KBM-7 (cell line): Measurements from ENCODE around the gene RAPGEF4.

Experiments used
- DNase-seq: peaks from one replicate; pipeline ENCODE4 v3.0.0-alpha.2; 2015
- in situ Hi-C: fragments of 300-500 bp; cut with MboI; formaldehyde crosslinking; loops from 2 replicates; pipeline ENCODE4 v1.14.3; 2020; ENCODE audit warnings: low sequenced_read_pairs, low pct_unique_long_range_greater_than_20kb, mixed read lengths

RAPGEF4 gene

DNA sequence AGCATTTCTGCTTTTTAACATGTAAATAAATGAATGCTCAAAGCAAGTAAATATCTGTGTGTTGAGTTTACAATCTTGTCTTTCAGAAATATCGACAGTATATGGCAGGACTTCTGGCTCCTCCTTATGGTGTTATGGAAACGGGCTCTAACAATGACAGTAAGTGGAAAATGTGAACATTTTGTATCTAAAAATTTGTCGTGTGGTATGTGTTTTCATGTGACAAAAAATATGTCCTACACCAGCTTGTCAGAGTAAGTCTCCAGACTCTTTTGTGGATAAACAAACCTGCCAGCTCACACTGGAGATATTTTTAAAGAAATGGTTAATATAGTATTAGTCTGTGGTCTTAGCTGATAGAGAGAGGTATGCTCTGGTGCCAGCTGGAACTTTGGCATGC lies 182.1 kb downstream of the RAPGEF4 start:
- in situ Hi-C loops: no loop called here

DNA sequence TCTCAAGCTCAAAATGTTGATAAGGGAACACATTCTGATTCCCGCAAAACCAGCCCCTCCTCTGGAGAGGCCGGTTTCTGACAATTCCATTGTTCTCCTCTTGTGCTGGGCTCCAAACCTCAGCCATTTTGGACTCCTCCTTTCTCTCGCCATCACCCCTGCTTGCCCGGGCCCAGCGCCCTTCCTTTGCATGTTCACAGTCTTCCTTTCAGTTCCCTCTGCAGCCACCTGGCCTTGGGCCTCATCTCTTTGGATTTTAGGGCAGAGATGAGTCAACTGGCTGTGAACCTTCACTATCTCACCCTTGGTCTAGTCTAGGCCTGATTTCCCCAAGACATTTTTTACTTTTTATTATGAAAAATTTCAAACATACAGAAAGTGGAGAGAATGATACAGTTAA lies 184.1 kb downstream of the RAPGEF4 start:
- in situ Hi-C loops: no loop called here
- DNase-seq: no peak

More for the DNA sequence above, 182.1 kb downstream of the RAPGEF4 start:
- no peak for DNase-seq

DNA sequence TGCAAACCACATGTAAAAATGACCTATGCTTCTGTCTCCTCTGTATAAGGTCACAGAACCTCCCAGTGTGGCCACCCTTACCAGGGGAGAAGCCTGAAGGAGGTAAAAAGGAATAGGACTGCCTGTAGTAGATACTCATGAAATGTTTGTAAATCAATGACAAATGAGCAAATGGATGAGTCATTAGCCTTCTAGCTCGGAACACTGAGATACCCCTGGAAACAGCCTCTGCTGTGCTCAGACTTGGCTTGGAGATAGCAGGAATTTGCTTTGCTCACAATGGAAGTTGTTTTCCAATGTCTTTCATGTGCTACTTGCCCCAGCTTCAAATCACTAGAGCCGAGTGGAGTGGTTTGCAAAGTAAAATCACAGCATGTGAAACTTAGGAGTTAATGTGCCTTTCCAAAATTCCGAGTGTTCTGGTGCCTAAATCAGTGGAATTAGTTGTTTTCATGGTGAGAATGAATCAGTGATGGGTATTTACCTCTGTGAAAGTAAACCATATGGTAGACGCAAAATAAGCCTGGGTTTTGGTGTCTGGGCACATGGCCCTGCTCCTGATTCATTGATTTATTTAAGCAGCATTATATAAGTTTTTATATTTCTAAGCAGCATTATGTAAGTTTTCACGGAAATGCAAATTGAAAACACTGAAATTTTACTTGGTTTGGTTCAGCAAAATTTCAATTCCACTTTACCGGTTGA lies 186.0 kb downstream of the RAPGEF4 start:
- in situ Hi-C loops: no loop called here
- DNase-seq: no peak

DNA sequence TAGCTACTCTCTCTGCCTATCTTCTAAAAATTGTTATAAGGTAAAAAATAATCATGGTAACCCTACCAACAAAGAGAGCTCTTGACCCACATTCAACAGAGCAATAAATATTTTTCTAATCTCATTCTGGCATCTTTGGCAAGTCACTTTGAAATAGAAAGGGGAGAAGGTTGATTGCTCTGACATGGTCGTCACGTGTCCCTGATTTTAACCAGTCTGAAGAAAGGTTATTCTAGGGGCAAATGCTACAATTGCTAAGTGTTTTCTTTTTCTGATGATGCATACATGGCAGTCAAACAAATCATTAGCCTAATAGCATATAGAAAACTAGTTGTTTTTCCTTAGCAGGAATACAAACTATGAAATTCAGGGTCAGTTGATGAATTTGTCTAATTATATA lies 186.7 kb downstream of the RAPGEF4 start:
- no peak for DNase-seq
- in situ Hi-C loops: no loop called here

DNA sequence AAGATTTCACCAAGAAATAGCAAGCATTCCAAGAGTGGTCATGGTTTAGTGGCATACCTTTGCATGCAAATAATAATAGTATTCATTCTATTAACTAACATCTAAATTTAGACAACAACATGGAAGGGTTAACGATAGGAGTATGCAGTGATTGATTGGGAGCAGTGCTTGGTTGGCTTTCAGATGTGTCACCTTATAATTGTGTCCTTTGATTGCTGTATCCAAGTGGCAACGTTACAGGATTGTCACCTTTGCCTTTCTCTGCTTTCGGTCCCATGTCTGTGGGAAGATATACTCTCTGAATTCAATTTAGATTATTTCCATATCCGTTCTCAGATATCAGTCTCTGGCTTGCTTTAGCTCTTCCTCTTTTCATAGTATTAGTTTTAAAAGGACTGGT lies 187.2 kb downstream of the RAPGEF4 start:
- in situ Hi-C loops: no loop called here
- DNase-seq: no peak

DNA sequence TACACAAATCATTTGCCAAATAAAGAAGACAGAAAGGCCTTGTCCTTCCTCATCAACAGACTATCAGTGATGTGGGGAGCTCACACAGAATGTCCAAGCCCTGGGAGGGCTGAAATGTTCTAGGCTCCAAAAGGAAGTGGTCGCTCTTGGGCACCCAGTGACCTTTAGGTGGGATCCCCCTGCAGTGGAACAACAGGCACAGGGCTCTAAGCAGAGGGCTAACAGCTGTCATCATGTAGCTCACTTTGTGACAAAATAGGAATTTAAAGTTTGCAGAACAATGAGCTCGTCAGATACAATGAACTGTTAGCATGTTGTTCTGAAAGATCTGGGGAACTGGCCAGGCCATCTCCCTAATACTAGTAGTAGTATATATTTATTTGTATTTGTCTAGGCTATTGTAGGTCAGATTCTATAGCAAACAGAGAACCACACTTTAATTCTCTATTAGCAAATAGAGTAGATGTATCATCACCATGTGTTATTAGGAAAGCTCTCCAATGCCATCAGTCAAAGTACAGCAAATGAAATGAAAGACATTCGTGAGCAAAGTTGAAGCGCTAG lies 188.5 kb downstream of the RAPGEF4 start:
- in situ Hi-C loops: no loop called here
- no peak for DNase-seq

DNA sequence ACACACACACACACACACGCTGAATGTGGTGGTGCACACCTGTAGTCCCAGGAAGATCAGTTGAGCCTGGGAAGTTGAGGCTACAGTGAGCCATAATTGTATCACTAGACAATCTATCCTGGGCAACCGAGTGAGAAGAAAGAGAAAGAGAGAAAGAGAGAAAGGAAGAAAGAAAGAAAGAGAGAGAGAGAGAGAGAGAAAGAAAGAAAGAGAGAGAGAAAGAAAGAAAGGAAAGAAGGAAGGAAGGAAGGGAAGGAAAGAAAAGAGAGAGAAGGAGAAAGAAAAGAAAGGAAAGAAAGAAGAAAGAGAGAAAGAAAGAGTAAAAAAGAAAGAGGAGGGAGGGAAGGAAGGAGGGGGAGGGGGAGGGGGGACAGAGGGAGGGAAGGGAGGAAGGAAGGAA lies 190.0 kb downstream of the RAPGEF4 start:
- no peak for DNase-seq
- in situ Hi-C loops: no loop called here

DNA sequence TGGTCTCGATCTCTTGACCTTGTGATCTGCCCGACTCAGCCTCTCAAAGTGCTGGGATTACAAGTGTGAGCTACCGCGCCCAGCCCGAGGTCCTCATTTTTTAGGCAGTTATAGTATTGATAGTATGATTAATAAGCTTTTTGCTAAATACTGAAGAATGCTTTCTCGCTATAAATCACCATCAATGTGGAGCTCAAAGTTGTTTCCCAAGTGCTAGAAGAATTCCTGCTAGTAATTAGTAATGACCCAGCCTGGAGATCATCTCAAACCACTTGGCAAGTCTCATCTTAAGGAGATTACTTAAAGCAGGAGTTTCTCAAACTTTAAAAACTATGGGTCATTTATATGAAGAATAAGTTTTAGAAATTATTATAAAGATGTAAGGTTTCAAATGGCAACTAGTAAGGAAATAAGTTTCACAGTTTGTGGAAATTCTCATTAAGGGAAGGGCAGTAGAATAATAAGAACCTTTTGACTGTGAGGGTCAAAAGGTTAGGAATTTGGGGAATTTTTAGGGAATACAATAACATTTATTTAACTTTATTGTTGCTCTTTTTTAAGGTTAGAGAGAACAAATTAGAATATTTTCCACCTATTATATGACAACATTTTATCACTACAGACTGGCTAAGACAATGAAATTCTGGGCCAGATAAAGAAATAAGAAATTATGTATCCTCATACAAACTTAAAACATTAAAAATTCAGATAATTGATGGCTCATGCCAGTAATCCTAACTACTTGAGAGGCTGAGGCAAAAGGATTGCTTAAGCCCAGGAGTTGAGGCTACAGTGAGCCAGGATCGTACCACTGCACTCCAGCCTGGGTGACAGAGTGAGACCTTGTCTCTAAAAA lies 191.4 kb downstream of the RAPGEF4 start:
- DNase-seq: no peak
- in situ Hi-C loops: no loop called here

DNA sequence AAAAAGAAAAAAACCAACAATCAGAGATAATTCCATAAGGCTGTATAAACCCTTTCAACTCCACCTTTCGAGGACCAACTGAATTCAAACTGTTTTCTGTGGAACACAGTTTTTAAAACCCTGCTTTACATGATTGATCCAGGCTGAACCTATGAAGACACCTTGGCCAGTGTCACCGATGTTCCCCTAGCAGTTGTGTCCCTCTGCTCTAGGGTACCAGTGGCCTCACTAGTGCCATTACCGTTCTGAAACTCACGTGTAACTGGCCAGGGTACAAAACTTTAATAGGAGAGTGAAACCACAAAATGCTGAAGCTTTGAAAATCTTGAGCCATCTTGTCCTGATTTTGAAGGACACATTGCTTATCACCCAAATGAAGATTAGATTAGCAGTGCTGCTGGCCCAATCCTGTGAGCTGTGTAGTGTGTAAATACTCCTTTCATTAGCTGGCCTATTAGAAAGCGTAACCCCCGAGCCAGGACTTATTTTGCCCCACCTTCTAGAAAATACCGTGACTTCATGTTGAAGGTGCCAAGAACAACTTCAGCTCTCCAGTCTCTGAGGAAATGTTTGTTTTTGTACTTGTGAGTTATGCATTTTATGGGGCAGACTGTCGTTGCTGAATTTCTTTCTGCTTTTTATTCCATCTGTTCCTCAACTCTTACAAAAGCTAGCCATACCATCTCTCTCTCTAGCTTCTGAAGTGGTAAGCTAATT lies 192.2 kb downstream of the RAPGEF4 start:
- no peak for DNase-seq
- in situ Hi-C loops: no loop called here

DNA sequence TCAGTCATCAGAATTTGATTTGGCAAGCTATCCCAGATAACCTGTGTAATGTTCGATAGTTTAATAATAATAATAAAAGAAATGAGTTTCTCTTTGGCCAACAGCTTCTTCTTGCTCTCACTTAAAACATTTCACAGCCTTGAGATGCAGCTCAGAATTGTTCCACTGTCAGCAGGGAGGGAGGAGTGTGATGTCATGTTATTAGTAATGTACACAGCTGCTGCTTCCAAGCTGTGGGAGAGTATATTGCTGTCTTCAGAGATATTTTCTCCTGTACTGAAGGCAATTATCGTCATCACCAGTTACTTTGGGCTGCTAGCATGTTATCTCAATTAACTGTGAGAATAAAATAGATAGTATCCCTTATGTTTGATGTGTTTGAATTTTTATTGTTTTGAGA lies 193.1 kb downstream of the RAPGEF4 start:
- in situ Hi-C loops: no loop called here
- no peak for DNase-seq

DNA sequence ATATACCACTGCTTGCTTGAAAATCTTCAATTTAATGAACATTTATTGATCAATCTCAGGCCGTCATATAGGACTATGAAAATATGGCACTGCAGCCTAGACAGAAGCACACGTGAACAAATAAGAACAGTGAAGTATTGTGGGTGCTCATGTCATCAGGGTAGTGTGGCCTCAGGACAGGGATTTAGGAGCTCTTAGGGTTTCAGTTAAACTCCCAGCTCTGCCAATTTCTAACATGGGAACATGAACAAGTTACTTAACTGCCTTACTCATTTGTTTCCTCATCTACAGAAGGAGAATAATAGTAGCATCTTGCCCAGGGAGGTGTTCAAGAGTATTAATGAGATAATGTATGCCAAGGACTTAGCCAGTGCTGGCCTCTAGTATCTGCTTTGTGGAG lies 194.0 kb downstream of the RAPGEF4 start:
- in situ Hi-C loops: no loop called here
- DNase-seq: no peak

DNA sequence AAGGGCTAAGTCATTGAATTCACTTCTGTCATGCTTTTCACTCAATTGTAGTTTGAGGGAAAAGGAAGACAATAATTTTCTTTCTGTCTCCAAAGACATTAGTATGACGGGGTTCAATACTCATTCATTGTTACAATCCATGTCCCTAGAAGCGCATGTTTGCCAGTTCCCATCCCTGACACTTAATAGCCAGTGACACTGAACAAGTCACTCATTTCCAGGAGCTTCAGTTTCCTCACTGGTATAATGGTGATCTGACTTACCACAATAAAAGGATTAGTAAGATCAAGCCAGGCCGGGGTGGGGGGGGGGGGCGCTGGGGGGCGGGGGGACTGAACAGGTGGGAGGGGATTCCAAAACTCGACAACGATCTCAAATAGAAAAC lies 195.2 kb downstream of the RAPGEF4 start:
- DNase-seq: no peak
- in situ Hi-C loops: no loop called here

DNA sequence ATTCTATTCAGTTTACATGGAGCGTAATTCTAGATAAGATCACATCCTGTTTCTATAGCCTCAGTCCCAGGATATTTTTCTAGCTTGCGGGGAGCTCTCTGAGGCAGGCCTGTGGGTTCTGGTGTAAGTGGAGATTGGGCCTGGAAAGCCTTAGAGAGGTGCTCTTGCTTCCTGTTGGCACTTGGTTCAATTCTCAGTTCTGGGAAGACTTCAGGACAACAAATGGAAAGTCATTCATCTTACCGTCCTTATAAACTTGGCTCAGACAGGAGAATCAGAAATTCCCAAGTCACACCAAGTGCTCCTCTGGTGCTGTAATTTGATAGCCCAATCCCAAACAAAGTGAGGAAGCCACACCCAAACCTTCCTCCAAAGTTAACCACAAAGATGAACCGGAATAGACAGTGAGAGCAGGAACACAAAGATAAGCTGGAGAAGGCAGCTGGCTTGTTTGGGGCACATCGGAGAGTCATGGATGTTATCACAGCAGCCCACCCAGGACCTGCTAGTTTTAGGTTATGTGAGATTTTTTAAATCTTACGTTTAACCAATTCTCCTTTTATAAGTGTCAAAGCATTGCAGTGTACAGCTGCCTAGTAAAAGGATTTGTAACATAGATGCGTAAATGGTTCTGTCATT lies 195.7 kb downstream of the RAPGEF4 start:
- peak; percentile 75 for DNase-seq
- in situ Hi-C loops: no loop called here

DNA sequence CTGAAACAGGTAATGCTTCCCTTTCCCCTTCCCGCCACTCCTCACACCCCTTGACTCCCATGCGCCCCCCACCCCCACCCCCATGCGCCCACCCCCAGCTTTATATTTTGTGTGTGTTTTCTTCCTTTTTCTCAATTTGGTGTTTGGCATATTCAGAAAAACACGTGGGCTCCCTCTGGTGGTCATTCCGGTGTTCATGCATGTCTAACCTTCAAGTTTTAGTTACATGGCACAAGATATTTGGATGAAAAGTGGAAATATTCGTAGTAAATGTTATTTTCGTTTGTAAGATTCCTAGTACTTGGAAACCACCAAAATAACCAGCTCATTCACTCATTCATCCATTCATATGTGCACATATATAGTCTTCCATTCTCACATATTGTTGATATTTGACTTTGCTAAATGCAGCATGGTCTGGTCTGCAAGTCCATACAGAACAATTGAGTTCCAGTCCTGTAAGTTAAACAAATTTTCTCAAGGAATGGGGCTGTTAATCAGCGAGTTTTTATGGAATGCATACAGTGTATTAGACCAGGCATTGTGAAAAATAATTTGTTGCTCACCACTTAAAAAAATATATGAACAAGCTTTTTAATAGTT lies 196.4 kb downstream of the RAPGEF4 start:
- in situ Hi-C loops: no loop called here
- peak; percentile 76 for DNase-seq

DNA sequence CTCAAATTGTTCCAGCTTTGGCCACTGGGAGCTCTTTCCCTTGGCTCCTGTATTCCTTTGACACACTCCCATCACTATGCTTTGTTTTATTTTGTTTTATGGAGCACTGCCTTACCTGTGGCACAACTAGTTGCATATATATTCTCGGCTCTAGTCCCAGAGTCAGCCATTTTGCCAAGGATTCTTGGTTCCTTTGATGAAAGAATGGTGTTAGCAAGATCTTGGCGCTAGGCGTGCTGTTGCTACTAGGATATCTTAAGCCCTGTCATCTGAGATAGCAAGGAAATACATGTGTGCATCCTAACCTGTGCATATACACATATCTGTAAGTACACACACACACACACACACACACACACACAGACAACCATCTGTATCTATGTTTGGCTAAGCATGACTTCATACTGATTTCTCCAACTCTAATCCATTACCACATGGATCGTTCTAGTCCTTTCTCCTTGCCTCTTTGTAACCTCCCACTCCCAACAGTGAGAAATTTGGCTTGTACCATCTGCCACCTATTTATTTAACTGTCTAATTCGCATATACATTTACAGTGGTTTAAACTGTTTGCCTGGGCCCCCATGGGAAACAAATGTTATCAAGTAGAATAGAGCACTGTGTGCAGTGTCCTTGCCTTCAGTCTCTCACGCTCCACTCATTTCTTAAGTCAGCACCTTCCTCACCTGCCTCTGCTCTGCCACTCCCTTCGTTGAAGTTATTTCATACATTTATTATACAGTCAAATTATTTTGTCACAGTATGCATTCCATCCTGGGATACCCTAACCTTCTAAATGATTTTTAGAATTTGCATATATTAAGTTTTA lies 202.5 kb downstream of the RAPGEF4 start:
- no peak for DNase-seq
- in situ Hi-C loops: no loop called here

DNA sequence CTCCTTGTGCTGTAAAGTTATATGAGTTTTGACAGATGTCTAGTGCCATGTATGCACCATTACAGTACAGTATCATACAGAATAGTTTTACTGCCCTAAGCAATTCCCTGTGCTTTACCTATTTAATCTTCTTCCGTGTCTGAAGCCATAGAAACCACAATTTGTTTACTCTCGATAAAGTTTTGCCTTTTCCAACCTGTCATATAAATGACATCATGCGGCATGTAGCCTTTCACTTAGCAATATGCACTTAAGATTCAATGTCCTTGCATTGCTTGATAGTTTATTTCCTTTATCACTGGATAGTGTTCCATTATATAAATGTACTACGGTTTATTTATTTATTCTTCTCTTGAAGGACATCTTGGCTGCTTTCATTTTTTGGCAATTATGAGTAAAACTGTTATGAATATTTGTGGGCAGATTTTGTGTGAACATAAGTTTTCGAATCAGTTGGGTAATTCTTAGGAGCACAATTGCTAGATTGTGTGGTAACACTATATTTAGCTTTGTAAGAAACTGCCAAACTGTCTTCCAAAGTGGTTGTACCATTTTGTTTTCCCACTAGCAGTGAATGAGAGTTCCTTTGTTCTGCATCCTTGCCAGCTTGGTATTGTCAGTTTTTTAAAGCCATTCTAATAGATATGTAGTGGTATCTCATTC lies 203.2 kb downstream of the RAPGEF4 start:
- DNase-seq: no peak
- in situ Hi-C loops: no loop called here

DNA sequence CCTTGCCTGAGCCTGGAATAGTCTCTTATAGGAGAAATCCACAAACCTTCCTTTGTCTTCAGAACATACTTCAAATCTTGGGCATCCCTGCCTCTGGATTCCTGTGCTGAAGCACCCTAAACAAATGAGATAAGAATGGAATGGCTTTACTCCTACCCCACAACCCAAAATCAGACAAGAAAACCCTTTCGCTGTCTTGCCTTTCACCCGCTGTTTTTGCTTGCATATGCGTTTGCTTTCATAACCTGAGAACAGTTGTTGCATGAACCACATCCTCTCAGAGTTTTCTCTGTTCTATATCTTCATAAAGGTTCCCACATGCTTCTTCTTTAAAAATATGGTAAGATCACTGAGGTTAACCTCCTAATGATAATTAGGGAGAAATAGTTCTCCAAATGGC lies 207.9 kb downstream of the RAPGEF4 start:
- in situ Hi-C loops: no loop called here
- DNase-seq: no peak
